Subcutaneous adipose tissue (tissue), 4 donors: Measurements from ENCODE around the gene EPB41L2. TPM values are rescaled to one million over a fixed set of nuclear protein-coding genes. Genes with fewer than 3 reads are reported as not detected.

Experiments
- total RNA-seq, 4 donors: library from RNA; depleted of rRNA; stranded (reverse); fragments of >200 nt; gene quantifications; one replicate each; pipeline ENCODE4 v1.1.0, GENCODE V29; 2016
- TF ChIP-seq, protein P1 (sequence below): fragments of 450-650 bp; IDR thresholded peaks from one replicate; pipeline ENCODE4 v1.5.1; 2016; ENCODE audit warnings: low read depth, mild to moderate bottlenecking, control low read depth, antibody characterized with exemption, moderate library complexity

Gene EPB41L2
- total RNA-seq, 4 donors from 2014 or later = 124 to 189 (median 160) TPM

DNA sequence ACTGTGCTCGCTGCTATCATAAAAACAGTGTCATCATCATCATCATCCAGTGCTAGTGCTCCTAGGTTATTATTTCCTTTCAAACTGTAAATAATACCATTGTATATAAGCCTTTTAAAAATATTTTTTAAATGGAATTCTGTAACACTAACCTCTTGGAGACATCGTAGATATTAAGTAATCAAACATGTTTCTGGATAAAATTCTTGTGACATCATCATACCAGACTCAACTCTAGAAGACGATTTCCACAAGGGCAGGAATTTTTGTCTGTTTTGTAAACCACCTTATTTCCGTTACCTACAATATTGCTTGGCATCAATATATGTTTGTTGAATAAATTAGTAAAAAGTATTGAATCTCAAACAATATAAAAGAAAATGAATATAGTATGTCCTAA, 40.4 kb downstream of the EPB41L2 start:
- TF ChIP-seq, protein P1, sequence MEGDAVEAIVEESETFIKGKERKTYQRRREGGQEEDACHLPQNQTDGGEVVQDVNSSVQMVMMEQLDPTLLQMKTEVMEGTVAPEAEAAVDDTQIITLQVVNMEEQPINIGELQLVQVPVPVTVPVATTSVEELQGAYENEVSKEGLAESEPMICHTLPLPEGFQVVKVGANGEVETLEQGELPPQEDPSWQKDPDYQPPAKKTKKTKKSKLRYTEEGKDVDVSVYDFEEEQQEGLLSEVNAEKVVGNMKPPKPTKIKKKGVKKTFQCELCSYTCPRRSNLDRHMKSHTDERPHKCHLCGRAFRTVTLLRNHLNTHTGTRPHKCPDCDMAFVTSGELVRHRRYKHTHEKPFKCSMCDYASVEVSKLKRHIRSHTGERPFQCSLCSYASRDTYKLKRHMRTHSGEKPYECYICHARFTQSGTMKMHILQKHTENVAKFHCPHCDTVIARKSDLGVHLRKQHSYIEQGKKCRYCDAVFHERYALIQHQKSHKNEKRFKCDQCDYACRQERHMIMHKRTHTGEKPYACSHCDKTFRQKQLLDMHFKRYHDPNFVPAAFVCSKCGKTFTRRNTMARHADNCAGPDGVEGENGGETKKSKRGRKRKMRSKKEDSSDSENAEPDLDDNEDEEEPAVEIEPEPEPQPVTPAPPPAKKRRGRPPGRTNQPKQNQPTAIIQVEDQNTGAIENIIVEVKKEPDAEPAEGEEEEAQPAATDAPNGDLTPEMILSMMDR = no peak

DNA sequence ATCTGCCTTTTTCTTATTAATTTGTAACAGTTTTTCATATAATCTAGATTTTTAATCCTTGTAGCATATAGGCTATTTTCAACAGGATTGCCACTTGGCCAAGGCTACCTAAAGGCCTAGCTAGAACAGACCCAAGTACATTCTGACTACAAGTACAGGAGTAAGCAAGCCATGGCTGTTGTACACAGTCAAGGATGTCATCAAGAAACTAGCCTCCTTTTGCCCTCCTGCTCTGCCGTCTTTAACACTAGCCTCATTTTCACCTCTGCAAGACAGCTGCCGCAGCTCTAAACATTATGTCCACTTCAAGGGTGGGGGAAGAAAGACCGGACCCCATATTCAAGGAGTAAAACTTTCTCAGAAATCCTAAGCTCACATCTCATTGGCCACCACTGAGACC, 45.1 kb downstream of the EPB41L2 start:
- TF ChIP-seq, protein P1 = no peak

DNA sequence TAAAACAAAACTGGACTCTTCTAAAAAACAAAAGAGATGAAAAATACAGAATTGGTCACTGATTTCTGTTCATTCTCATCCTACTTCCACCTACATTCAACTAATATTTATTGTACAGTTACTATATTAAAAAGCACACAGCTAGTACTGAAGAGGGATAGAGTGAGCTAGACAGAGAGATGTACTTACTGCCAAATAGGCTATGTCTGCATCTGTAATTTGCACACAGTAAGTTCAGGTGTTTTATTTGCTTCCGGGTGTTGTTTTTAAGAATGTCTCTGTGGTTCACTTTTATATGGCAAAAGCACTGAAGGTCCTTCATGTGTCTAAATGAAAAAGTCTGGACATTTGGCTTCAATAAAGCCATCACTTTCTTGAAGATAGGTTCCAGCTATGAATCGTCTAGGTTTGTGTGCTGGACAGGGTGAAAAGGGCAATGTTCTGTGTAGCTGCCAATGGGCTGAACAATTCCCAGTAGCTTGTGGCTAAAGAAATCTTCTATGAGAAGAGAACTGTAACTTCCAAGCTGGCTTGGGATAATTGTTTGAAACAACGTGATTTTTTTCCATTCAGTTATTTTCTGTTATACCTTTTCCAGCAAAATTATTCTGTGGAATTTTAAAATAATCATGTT, 47.3 kb downstream of the EPB41L2 start:
- TF ChIP-seq, protein P1 = no peak

DNA sequence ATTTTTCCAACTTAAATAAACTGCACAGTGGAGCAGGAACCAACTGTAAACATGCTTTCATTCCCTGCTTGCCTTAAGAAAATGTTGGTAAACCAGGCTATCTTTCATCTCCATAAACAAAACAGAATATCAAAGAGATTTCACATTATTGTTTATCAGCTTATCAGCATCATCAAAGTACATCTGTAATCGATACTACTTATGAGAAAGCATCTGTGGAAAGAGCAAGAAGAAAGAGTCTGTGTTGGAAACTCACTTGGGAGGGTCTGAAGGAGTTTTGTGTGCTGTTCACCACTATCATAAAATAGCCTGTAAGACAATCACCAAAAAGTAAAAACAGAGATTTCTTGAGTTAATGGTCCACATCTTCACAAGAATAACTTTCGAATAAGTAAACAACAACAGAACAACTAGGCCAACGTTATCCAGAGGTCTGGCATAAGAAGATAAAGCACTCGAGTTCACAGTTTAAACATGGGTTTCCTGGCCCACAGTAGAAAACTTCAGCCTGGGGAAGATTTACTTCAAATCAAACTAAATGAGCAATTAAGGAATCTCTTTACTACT, 47.9 kb downstream of the EPB41L2 start:
- TF ChIP-seq, protein P1 = no peak

DNA sequence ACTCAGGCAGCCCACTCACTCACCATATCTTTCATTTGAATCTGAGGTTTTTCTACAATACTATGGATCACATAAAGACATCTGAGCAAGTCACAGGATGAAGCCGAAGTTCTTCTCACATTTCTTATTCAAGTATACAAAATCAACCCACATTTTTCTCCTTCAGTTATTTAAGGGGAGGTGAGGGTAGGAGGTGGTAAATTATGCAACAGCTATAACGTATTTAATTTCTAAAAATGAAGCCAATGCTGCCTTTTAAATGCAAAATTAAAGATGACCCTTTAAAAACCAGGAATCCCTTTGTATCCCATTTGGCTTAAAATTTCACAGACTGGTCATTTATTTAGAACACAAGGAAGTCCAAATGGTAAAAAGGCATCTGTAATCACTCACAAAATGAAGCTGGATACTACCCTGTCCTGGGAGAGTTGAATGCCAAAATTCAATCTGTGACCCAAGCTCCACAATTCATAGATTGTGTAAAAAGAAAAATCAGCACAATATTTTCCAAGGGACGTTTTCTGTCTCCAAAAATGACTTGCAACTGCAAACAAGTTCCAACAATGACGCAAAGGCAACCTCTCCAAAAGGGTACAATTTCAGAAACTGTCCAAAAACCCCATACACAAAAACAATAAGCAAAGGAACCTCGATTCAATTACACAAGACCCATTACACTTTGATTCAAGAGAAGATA, 48.8 kb downstream of the EPB41L2 start:
- TF ChIP-seq, protein P1 = no peak

DNA sequence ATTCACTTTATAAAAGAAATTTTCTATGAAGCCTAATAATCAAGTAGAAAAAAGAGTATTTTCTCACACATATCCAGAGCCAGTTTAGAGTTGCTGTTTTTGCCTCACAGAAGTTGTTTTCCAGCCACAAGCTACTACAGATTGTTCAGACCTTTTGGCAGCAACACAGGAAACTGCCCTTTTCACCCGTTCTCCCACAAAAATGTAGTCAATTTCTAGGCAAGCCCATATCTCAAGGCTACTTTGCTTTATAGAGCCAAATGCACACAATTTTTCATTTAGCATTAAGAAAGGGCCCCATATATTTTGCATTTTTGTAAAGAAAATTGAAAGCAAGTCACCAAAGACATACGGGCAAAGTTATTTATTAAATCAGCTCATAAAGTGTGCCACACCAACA, 49.5 kb downstream of the EPB41L2 start:
- TF ChIP-seq, protein P1 = no peak

DNA sequence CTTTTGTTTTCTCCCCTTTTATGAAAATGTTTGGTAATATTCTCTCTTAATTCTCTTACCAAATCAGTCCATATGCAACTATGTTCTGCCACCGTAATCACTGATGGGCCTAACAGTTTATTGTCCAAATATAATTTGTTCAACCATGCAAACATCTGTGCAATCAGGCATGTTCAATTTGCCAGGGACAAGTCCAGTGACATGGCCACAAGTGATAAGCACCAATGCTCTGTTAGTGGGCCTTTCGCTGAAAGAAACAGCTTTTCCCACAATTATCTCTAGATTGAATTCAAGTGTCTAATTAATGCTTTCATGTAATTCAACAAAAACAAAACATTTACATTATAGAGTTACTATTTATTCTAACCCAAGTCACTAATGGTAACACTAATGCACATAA, 53.3 kb downstream of the EPB41L2 start:
- TF ChIP-seq, protein P1 = no peak
